ENCODE data around the gene SMARCD1. TPM values are rescaled to one million over a fixed set of nuclear protein-coding genes. Genes with fewer than 3 reads are reported as not detected.

Gene SMARCD1
- total RNA-seq, 4 donors from 2014 or later, result 45.9 to 97.2 (median 65.3) TPM

DNA sequence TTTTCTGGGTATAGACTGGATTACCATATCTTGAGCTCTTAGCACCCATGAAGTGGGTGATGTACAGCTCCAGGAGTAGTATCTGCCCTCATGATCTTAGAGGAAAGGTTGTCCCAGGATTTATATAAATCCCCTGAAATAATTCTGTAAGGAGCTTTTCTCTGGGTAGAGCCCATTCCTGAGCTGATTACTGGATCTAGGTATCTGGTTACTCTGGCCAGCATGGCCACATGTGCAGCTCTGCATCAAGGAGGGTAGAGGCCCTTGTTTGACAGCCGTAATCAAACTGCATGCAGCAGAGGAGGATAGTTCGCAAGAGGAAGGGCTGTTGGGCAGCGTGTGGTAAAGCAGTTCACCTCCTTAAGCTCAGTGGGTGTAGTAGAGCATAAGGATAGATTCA, 35.4 kb downstream of the SMARCD1 start:
- no peaks in the 10 kb centered on the region for H3K9me3 ChIP-seq
- TF ChIP-seq, protein P1, sequence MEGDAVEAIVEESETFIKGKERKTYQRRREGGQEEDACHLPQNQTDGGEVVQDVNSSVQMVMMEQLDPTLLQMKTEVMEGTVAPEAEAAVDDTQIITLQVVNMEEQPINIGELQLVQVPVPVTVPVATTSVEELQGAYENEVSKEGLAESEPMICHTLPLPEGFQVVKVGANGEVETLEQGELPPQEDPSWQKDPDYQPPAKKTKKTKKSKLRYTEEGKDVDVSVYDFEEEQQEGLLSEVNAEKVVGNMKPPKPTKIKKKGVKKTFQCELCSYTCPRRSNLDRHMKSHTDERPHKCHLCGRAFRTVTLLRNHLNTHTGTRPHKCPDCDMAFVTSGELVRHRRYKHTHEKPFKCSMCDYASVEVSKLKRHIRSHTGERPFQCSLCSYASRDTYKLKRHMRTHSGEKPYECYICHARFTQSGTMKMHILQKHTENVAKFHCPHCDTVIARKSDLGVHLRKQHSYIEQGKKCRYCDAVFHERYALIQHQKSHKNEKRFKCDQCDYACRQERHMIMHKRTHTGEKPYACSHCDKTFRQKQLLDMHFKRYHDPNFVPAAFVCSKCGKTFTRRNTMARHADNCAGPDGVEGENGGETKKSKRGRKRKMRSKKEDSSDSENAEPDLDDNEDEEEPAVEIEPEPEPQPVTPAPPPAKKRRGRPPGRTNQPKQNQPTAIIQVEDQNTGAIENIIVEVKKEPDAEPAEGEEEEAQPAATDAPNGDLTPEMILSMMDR (IDR thresholded peaks at IDR 0.05), result no peak
- no peak for TF ChIP-seq POLR2A (IDR thresholded peaks at IDR 0.05)
- TF ChIP-seq EP300 (IDR thresholded peaks at IDR 0.05), result no peak
- H3K4me3 ChIP-seq, result no peak overlapping the region
- peaks cover 0 to 26% (median 0%) of the 10 kb centered on the region in 4 donors for H3K4me1 ChIP-seq
- H3K36me3 ChIP-seq, result peaks cover 0 to 85% (median 8%) of the 10 kb centered on the region in 3 donors
- WGBS, 2 donors, result 73 to 92% methylated on average over 3 of the region's 3 CpGs
- H3K27ac ChIP-seq, result no peak overlapping the region
- no peak for DNase-seq (ENCODE audit: low spot score in 2 of 2)
- H3K27me3 ChIP-seq, result no peaks in the 10 kb centered on the region

DNA sequence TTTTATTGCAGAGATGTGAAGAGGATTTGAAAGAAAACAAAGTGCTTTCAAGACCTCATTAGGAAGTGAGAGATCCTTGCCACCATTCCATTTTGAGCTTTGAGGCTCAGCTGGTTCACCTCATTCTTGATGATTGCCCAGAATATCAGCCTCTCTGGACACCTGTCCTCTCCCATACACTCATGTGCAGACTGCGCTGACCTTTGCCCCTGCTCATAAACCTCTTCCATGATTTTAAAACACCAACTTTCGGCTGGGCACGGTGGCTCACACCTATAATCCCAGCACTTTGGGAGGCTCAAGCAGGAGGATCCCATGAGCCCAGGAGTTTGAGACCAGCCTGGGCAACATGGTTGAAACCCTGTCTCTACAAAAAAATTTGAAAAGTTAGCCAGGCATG, 35.8 kb downstream of the SMARCD1 start:
- peaks cover 0 to 25% (median 0%) of the 10 kb centered on the region in 4 donors for H3K4me1 ChIP-seq
- H3K27ac ChIP-seq, result no peak overlapping the region
- no peak for DNase-seq (ENCODE audit: low spot score in 2 of 2)
- 90 to 93% methylated on average over 3 of the region's 3 CpGs for WGBS, 2 donors
- H3K36me3 ChIP-seq, result peaks cover 0 to 82% (median 6%) of the 10 kb centered on the region in 3 donors
- TF ChIP-seq POLR2A (IDR thresholded peaks at IDR 0.05) (no peak), EP300 (IDR thresholded peaks at IDR 0.05) (no peak)
- TF ChIP-seq, protein P1 (IDR thresholded peaks at IDR 0.05), result no peak
- H3K9me3 ChIP-seq, result no peaks in the 10 kb centered on the region
- H3K27me3 ChIP-seq, result no peaks in the 10 kb centered on the region
- no peak overlapping the region for H3K4me3 ChIP-seq

DNA sequence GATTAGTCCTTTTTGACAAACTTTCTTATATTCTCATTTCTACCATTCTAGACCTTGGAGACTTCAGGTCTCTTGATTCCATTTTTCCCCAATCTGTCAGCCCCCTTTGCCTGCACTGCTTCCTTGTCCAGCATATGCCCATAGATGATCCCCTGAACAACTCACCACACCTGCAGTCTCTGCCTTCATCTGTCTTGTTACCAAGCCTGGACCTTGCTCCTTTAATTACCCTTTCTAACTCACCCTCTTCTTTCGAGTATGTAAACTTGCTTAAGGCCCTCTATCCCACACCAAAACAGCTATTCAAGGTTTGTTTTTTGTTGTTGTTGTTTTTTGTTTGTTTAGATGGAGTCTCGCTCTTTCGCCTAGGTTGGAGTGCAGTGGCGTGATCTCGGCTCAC, 36.5 kb downstream of the SMARCD1 start:
- Histone ChIP-seq H3K4me1 (peaks cover 0 to 18% (median 0%) of the 10 kb centered on the region in 4 donors), H3K27ac (no peak overlapping the region), H3K9me3 (no peaks in the 10 kb centered on the region), H3K36me3 (peaks cover 0 to 81% (median 6%) of the 10 kb centered on the region in 3 donors), H3K4me3 (no peak overlapping the region), H3K27me3 (no peaks in the 10 kb centered on the region)
- no peak for TF ChIP-seq POLR2A (IDR thresholded peaks at IDR 0.05)
- TF ChIP-seq, protein P1 (IDR thresholded peaks at IDR 0.05), result no peak
- no peak for TF ChIP-seq EP300 (IDR thresholded peaks at IDR 0.05)
- WGBS, 2 donors, result 84 to 92% methylated on average over 5 of the region's 5 CpGs
- DNase-seq (ENCODE audit: low spot score in 2 of 2), result no peak

- H3K4me1 ChIP-seq, result peaks cover 0 to 11% (median 0%) of the 10 kb centered on the region in 4 donors
- H3K36me3 ChIP-seq, result peaks cover 0 to 84% (median 6%) of the 10 kb centered on the region in 3 donors
- TF ChIP-seq POLR2A (IDR thresholded peaks at IDR 0.05), result no peak
- TF ChIP-seq, protein P1 (IDR thresholded peaks at IDR 0.05), result no peak
- no peak for TF ChIP-seq EP300 (IDR thresholded peaks at IDR 0.05)
- 77 to 80% methylated on average over 2 of the region's 2 CpGs for WGBS, 2 donors
- no peaks in the 10 kb centered on the region for H3K27me3 ChIP-seq
- no peak for DNase-seq (ENCODE audit: low spot score in 2 of 2)
- no peaks in the 10 kb centered on the region for H3K9me3 ChIP-seq
- no peak overlapping the region for H3K27ac ChIP-seq
- no peak overlapping the region for H3K4me3 ChIP-seq
Observed at GRCh38 chr12:50123203-50123602, 38.1 kb downstream of the SMARCD1 start.

DNA sequence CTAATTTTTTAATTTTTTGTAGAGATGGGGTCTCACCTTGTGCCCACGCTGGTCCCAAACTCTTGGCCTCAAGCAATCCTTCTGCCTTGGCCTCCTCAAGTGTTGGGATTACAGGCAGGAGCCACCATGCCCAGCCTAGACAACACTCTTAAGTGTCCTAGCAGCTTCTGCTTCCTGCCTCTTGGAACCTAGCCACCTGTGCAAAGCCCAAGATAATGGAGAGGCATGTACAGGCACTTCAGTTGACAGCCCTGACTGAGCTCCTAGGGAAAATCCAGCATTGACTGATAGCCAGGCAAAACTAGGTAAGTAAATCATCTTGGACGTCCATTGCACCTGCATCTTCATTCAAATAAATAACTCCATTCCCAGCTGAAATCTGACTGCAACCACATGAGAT, 42.4 kb downstream of the SMARCD1 start:
- Histone ChIP-seq H3K36me3 (peaks cover 0 to 75% (median 16%) of the 10 kb centered on the region in 3 donors), H3K4me3 (no peak overlapping the region), H3K9me3 (no peaks in the 10 kb centered on the region), H3K4me1 (peaks cover 0 to 19% (median under 1%) of the 10 kb centered on the region in 4 donors), H3K27me3 (no peaks in the 10 kb centered on the region), H3K27ac (no peak overlapping the region)
- WGBS, 2 donors, result 82 to 83% methylated on average over 2 of the region's 2 CpGs
- TF ChIP-seq, protein P1 (IDR thresholded peaks at IDR 0.05), result no peak
- TF ChIP-seq EP300 (IDR thresholded peaks at IDR 0.05) (no peak), POLR2A (IDR thresholded peaks at IDR 0.05) (no peak)
- DNase-seq (ENCODE audit: low spot score in 2 of 2), result no peak
